Stimulated activated CD4-positive, alpha-beta T cell treated with anti-CD3 and anti-CD28 coated beads, TNF-alpha, amount 100 ng/mL, for 48 hours (primary cell): ENCODE results near the gene PURA.
A peak's percentile ranks its signal among the peaks of the same experiment; 100 is the strongest.

Experiments
- DNase-seq, 3 donors: peaks; one replicate each; pipeline ENCODE4 v3.0.0-alpha.2; 2020; ENCODE audit warnings: low read depth in 3 of 3

PURA gene

GRCh38 chr5:140113699-140114263 is at the start of gene PURA:
Gene PURA, plus strand, starts transcription at chr5:140114109. Its CDS starts 73 bp downstream, at chr5:140114182.
- peak; percentile 92 to 95 (median 93) for DNase-seq

- DNase-seq = no peak
These were observed 41.1 kb upstream of the PURA start for GRCh38 chr5:140072812-140073211.

GRCh38 chr5:140073296-140073695 is 40.6 kb upstream of the PURA start:
- DNase-seq = no peak

- no peak for DNase-seq
These were observed 38.5 kb upstream of the PURA start for GRCh38 chr5:140075371-140075770.

GRCh38 chr5:140076142-140076541 is 37.8 kb upstream of the PURA start:
- DNase-seq = no peak

- DNase-seq = no peak
These were observed 37.1 kb upstream of the PURA start for GRCh38 chr5:140076788-140077187.

- DNase-seq = no peak
These were observed 30.8 kb upstream of the PURA start for GRCh38 chr5:140083120-140083519.

GRCh38 chr5:140083650-140084049 is 30.3 kb upstream of the PURA start:
- DNase-seq = no peak

- DNase-seq = no peak
These were observed 29.4 kb upstream of the PURA start for GRCh38 chr5:140084541-140084940.

- DNase-seq = no peak
These were observed 23.7 kb upstream of the PURA start for GRCh38 chr5:140090251-140090650.

- no peak for DNase-seq
These were observed 20.7 kb upstream of the PURA start for GRCh38 chr5:140093179-140093578.

GRCh38 chr5:140093866-140094265 is 20.0 kb upstream of the PURA start:
- DNase-seq = no peak

- no peak for DNase-seq
These were observed 19.0 kb upstream of the PURA start for GRCh38 chr5:140094889-140095288.

GRCh38 chr5:140101179-140101578 is 12.7 kb upstream of the PURA start:
- DNase-seq = no peak

- no peak for DNase-seq
These were observed 10.8 kb upstream of the PURA start for GRCh38 chr5:140103154-140103553.

- DNase-seq = no peak
These were observed 9.8 kb upstream of the PURA start for GRCh38 chr5:140104100-140104499.

GRCh38 chr5:140106101-140106500 is 7.8 kb upstream of the PURA start:
- DNase-seq = no peak

GRCh38 chr5:140106805-140107311 is 7.1 kb upstream of the PURA start:
- DNase-seq = no peak

- DNase-seq = peak; percentile 86 to 89 (median 86)
These were observed 6.4 kb upstream of the PURA start for GRCh38 chr5:140107312-140108092.

GRCh38 chr5:140108093-140109017 is 5.6 kb upstream of the PURA start:
- peak in 1 of 3 donors; percentile 16 for DNase-seq

GRCh38 chr5:140109018-140109758 is 4.7 kb upstream of the PURA start:
- DNase-seq = no peak
